Osteoblast (primary cell): ENCODE measurements around the gene ORMDL1. TPM values are rescaled to one million over a fixed set of nuclear protein-coding genes. Genes with fewer than 3 reads are reported as not detected.
A peak's percentile ranks its signal among the peaks of the same experiment; 100 is the strongest.
"Not testable (repeated sequence)": the region's sequence is repeated elsewhere in the genome, so short reads cannot be mapped to it uniquely, and the experiment has no call there.

Experiments
- DNase-seq: peaks from one replicate; pipeline ENCODE4 v3.0.0; 2011; ENCODE audit warnings: low spot score, mixed read lengths; ENCODE audit not compliant: insufficient read length; ENCODE audit errors: missing footprints
- H2AFZ ChIP-seq: 2 replicates; pipeline ENCODE4 v1.6.0; 2011; ENCODE audit warnings: mild to moderate bottlenecking, low read length
- H3K27ac ChIP-seq: 2 replicates; pipeline ENCODE4 v1.5.1; 2011; ENCODE audit warnings: mild to moderate bottlenecking, low read depth, low read length, moderate library complexity
- H3K27me3 ChIP-seq: 2 replicates; pipeline ENCODE4 v1.6.0; 2012; ENCODE audit warnings: mild to moderate bottlenecking, control low read depth, inconsistent platforms, low read length, moderate library complexity; ENCODE audit not compliant: insufficient read depth
- H3K36me3 ChIP-seq: 2 replicates; pipeline ENCODE4 v1.5.1; 2011; ENCODE audit warnings: mild to moderate bottlenecking, low read length, control low read depth, moderate library complexity; ENCODE audit not compliant: insufficient read depth
- H3K4me1 ChIP-seq: 2 replicates; pipeline ENCODE4 v1.5.1; 2011; ENCODE audit warnings: mild to moderate bottlenecking, low read length, control low read depth, moderate library complexity; ENCODE audit not compliant: insufficient read depth
- H3K4me2 ChIP-seq: 2 replicates; pipeline ENCODE4 v1.6.0; 2011; ENCODE audit warnings: mild to moderate bottlenecking, low read length; ENCODE audit not compliant: insufficient read depth
- H3K4me3 ChIP-seq: fragments of 200-600 bp; sonication (generic); 3 replicates; pipeline ENCODE4 v1.5.1; 2012; ENCODE audit warnings: mild to moderate bottlenecking, low read length, inconsistent platforms; ENCODE audit not compliant: insufficient read depth
- H3K79me2 ChIP-seq: 2 replicates; pipeline ENCODE4 v1.6.0; 2012; ENCODE audit warnings: mild to moderate bottlenecking, low read length, control low read depth, inconsistent platforms; ENCODE audit not compliant: insufficient read depth
- H3K9me3 ChIP-seq: 2 replicates; pipeline ENCODE4 v1.5.1; 2011; ENCODE audit warnings: low read depth, low read length, control low read depth
- H4K20me1 ChIP-seq: 2 replicates; pipeline ENCODE4 v1.6.0; 2012; ENCODE audit warnings: mild to moderate bottlenecking, low read length, control low read depth; ENCODE audit not compliant: insufficient read depth
- CTCF ChIP-seq: IDR thresholded peaks from 2 replicates; pipeline ENCODE4 v1.5.1; 2011; ENCODE audit warnings: mild to moderate bottlenecking, low read depth, low read length, moderate library complexity; ENCODE audit errors: extremely low read depth
- total RNA-seq: library from RNA; depleted of rRNA; stranded (reverse); fragments of >200 nt; gene quantifications from 2 replicates; pipeline ENCODE4 v1.2.3, GENCODE V29; 2012

Gene ORMDL1
- total RNA-seq, 1 donor, result 42.3 TPM

GRCh38 chr2:189762229-189762550, 21.9 kb downstream of the ORMDL1 start:
- Histone ChIP-seq H4K20me1 (no peaks in the 10 kb centered on the region), H3K4me3 (peak overlapping the region; percentile 79), H3K27me3 (no peaks in the 10 kb centered on the region), H3K36me3 (no peaks in the 10 kb centered on the region), H3K27ac (peak overlapping the region; percentile 69), H3K9me3 (no peaks in the 10 kb centered on the region), H3K4me1 (peaks cover 14% of the 10 kb centered on the region), H3K4me2 (peak overlapping the region; percentile 90), H2AFZ (peak overlapping the region; percentile 88), H3K79me2 (peaks cover 3% of the 10 kb centered on the region)
- DNase-seq, result no peak
- no peak for TF ChIP-seq CTCF

- DNase-seq, H3K9me3 ChIP-seq, H3K36me3 ChIP-seq, H2AFZ ChIP-seq, H4K20me1 ChIP-seq, H3K27ac ChIP-seq, H3K79me2 ChIP-seq, H3K27me3 ChIP-seq, H3K4me2 ChIP-seq, H3K4me3 ChIP-seq: not testable (repeated sequence)
- H3K4me1 ChIP-seq, result peaks cover 14% of the 10 kb centered on the region
Observed at GRCh38 chr2:189760154-189760553, 24.0 kb downstream of the ORMDL1 start.

GRCh38 chr2:189756311-189756952, 27.7 kb downstream of the ORMDL1 start:
- TF ChIP-seq CTCF, result no peak
- H3K4me3 ChIP-seq, result no peak overlapping the region

GRCh38 chr2:189751080-189751658, 33.0 kb downstream of the ORMDL1 start:
- peak; percentile 74 for TF ChIP-seq CTCF
- H3K27me3 ChIP-seq, result no peaks in the 10 kb centered on the region
- peak; percentile 66 for DNase-seq
- no peak overlapping the region for H3K4me2 ChIP-seq
- no peaks in the 10 kb centered on the region for H3K4me1 ChIP-seq
- no peaks in the 10 kb centered on the region for H3K79me2 ChIP-seq
- H4K20me1 ChIP-seq, result no peaks in the 10 kb centered on the region
- peaks cover 46% of the 10 kb centered on the region for H3K36me3 ChIP-seq
- H3K9me3 ChIP-seq, result no peaks in the 10 kb centered on the region
- H3K27ac ChIP-seq, result no peak overlapping the region
- no peak overlapping the region for H3K4me3 ChIP-seq
- no peak overlapping the region for H2AFZ ChIP-seq

More at GRCh38 chr2:189756311-189756952, 27.7 kb downstream of the ORMDL1 start:
- Histone ChIP-seq H3K4me1 (no peaks in the 10 kb centered on the region), H3K36me3 (peaks cover 26% of the 10 kb centered on the region), H2AFZ (no peak overlapping the region), H3K27ac (no peak overlapping the region), H3K27me3 (no peaks in the 10 kb centered on the region), H4K20me1 (no peaks in the 10 kb centered on the region), H3K4me2 (no peak overlapping the region), H3K79me2 (no peaks in the 10 kb centered on the region), H3K9me3 (no peaks in the 10 kb centered on the region)
- DNase-seq, result no peak
